ENCODE results near the gene TRAF2.

Gene TRAF2

GRCh38 chr9:136947028-136947891 lies 60.9 kb downstream of the TRAF2 start:
- Histone ChIP-seq H3K36me3 (ENCODE audit: insufficient read depth) (no peaks in the 10 kb centered on the region), H2AFZ (ENCODE audit: low read depth) (no peak overlapping the region), H3K27me3 (ENCODE audit: insufficient read depth, low read depth) (no peaks in the 10 kb centered on the region), H4K20me1 (ENCODE audit: insufficient read depth) (no peaks in the 10 kb centered on the region), H3K9ac (no peak overlapping the region), H3K4me3 (IDR thresholded peaks at IDR 0.05; ENCODE audit: insufficient read depth, low read depth, low read length) (no peak overlapping the region), H3K4me2 (no peak overlapping the region), H3K27ac (no peak overlapping the region), H3K4me1 (ENCODE audit: low read depth, poor library complexity, severe bottlenecking) (peaks cover 21% of the 10 kb centered on the region), H3K79me2 (ENCODE audit: insufficient read depth, low read depth) (peaks cover 17% of the 10 kb centered on the region; the same call in 1 of the 2 replicates)
- TF ChIP-seq, protein P1, sequence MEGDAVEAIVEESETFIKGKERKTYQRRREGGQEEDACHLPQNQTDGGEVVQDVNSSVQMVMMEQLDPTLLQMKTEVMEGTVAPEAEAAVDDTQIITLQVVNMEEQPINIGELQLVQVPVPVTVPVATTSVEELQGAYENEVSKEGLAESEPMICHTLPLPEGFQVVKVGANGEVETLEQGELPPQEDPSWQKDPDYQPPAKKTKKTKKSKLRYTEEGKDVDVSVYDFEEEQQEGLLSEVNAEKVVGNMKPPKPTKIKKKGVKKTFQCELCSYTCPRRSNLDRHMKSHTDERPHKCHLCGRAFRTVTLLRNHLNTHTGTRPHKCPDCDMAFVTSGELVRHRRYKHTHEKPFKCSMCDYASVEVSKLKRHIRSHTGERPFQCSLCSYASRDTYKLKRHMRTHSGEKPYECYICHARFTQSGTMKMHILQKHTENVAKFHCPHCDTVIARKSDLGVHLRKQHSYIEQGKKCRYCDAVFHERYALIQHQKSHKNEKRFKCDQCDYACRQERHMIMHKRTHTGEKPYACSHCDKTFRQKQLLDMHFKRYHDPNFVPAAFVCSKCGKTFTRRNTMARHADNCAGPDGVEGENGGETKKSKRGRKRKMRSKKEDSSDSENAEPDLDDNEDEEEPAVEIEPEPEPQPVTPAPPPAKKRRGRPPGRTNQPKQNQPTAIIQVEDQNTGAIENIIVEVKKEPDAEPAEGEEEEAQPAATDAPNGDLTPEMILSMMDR (conservative IDR thresholded peaks at IDR 0.05; ENCODE audit: low read depth, low read length): no peak

- no peaks in the 10 kb centered on the region for H4K20me1 ChIP-seq (ENCODE audit: insufficient read depth)
- no peak overlapping the region for H3K4me2 ChIP-seq
- peaks cover 10% of the 10 kb centered on the region; the same call in 1 of the 2 replicates for H3K79me2 ChIP-seq (ENCODE audit: insufficient read depth, low read depth)
- peaks cover 21% of the 10 kb centered on the region for H3K4me1 ChIP-seq (ENCODE audit: low read depth, poor library complexity, severe bottlenecking)
- H3K27me3 ChIP-seq (ENCODE audit: insufficient read depth, low read depth): no peaks in the 10 kb centered on the region
- no peak overlapping the region for H3K27ac ChIP-seq
- no peaks in the 10 kb centered on the region for H3K36me3 ChIP-seq (ENCODE audit: insufficient read depth)
- no peak overlapping the region for H3K9ac ChIP-seq
- TF ChIP-seq, protein P1 (conservative IDR thresholded peaks at IDR 0.05; ENCODE audit: low read depth, low read length): no peak; the same call in 1 of the 2 replicates
- no peak overlapping the region for H3K4me3 ChIP-seq (IDR thresholded peaks at IDR 0.05; ENCODE audit: insufficient read depth, low read depth, low read length)
- no peak overlapping the region for H2AFZ ChIP-seq (ENCODE audit: low read depth)
Observed at GRCh38 chr9:136947955-136948510, 61.7 kb downstream of the TRAF2 start.

DNA sequence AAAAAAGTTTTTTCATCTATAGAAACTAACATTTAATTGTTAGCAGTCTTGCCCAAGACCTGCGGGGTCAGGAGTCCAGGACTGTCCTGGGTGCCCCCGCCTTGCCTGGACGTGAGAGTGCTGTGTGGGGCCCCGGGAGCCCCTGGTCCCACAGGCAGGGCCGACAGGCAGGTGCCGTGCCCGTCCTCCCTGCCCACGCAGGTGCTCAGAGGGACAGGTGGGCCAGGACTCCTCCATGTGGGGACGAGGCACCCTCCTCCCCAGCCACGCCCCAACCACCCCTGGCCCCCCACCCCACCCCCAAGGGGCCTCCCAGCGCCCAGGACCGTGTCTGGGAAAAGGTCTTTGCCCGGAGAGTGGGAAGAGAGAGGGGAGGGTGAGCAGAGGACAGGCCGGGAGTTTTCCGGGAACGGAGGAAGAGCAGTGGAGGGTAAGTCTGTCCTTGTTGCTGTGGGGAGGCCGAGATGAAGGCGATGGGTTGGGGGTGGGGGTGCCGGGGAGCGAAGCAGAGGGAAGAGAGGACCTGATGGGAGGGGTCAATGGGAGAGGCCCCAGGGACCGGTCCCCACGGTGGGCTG lies 63.0 kb downstream of the TRAF2 start:
- H3K36me3 ChIP-seq (ENCODE audit: insufficient read depth): no peaks in the 10 kb centered on the region
- H3K9ac ChIP-seq: peak overlapping the region; percentile 70
- peaks cover 21% of the 10 kb centered on the region for H3K4me1 ChIP-seq (ENCODE audit: low read depth, poor library complexity, severe bottlenecking)
- TF ChIP-seq, protein P1 (conservative IDR thresholded peaks at IDR 0.05; ENCODE audit: low read depth, low read length): no peak
- H4K20me1 ChIP-seq (ENCODE audit: insufficient read depth): no peaks in the 10 kb centered on the region
- H2AFZ ChIP-seq (ENCODE audit: low read depth): peak overlapping the region; percentile 67; the same call in 1 of the 2 replicates
- no peaks in the 10 kb centered on the region for H3K79me2 ChIP-seq (ENCODE audit: insufficient read depth, low read depth)
- no peaks in the 10 kb centered on the region for H3K27me3 ChIP-seq (ENCODE audit: insufficient read depth, low read depth)
- H3K27ac ChIP-seq: peak overlapping the region; percentile 63
- no peak overlapping the region for H3K4me3 ChIP-seq (IDR thresholded peaks at IDR 0.05; ENCODE audit: insufficient read depth, low read depth, low read length)
- peak overlapping the region; percentile 78 for H3K4me2 ChIP-seq

- H3K4me1 ChIP-seq (ENCODE audit: low read depth, poor library complexity, severe bottlenecking): peaks cover 18% of the 10 kb centered on the region
- no peak overlapping the region for H3K4me3 ChIP-seq (IDR thresholded peaks at IDR 0.05; ENCODE audit: insufficient read depth, low read depth, low read length)
- no peaks in the 10 kb centered on the region for H4K20me1 ChIP-seq (ENCODE audit: insufficient read depth)
- H3K79me2 ChIP-seq (ENCODE audit: insufficient read depth, low read depth): no peaks in the 10 kb centered on the region
- H3K27ac ChIP-seq: peak overlapping the region; percentile 63
- peak overlapping the region; percentile 67 for H2AFZ ChIP-seq (ENCODE audit: low read depth)
- H3K36me3 ChIP-seq (ENCODE audit: insufficient read depth): no peaks in the 10 kb centered on the region
- peak overlapping the region; percentile 70 for H3K9ac ChIP-seq
- TF ChIP-seq, protein P1 (conservative IDR thresholded peaks at IDR 0.05; ENCODE audit: low read depth, low read length): peak; percentile 28; the same call in 1 of the 2 replicates
- H3K27me3 ChIP-seq (ENCODE audit: insufficient read depth, low read depth): peaks cover 5% of the 10 kb centered on the region; the same call in 1 of the 2 replicates
- peak overlapping the region; percentile 93 for H3K4me2 ChIP-seq
Observed at GRCh38 chr9:136949817-136950655, 63.7 kb downstream of the TRAF2 start.
